GM21528 (cell line): ENCODE results near the gene SNUPN.
"Not testable (repeated sequence)": the region's sequence is repeated elsewhere in the genome, so short reads cannot be mapped to it uniquely, and the experiment has no call there.

ENCODE experiments used
- ATAC-seq: cut with Tn5 transposase; IDR thresholded peaks from one replicate; pipeline ENCODE4 v1.9.1; 2021; ENCODE audit warnings: mild to moderate bottlenecking, moderate library complexity; ENCODE audit not compliant: unreplicated experiment, low FRiP score

The SNUPN gene

GRCh38 chr15:75584121-75584520 is 41.4 kb downstream of the SNUPN start:
- ATAC-seq, result no peak

GRCh38 chr15:75583701-75584100 is 41.8 kb downstream of the SNUPN start:
- ATAC-seq, result no peak

GRCh38 chr15:75582943-75583342 is 42.6 kb downstream of the SNUPN start:
- ATAC-seq, result not testable (repeated sequence)

GRCh38 chr15:75578948-75579920 is 46.3 kb downstream of the SNUPN start, which contains the start of gene PTPN9:
TSS of gene PTPN9 (minus strand) at chr15:75579315. CDS start at chr15:75578776, 539 bp downstream.
- ATAC-seq, result no peak

- ATAC-seq, result no peak
Measured at GRCh38 chr15:75578173-75578947, 47.2 kb downstream of the SNUPN start.

- ATAC-seq, result no peak
Measured at GRCh38 chr15:75577401-75578172, 47.9 kb downstream of the SNUPN start.

GRCh38 chr15:75573648-75574384 is 51.7 kb downstream of the SNUPN start:
- no peak for ATAC-seq

- no peak for ATAC-seq
Measured at GRCh38 chr15:75570126-75570845, 55.2 kb downstream of the SNUPN start.

- no peak for ATAC-seq
Measured at GRCh38 chr15:75565062-75565970, 60.2 kb downstream of the SNUPN start.

GRCh38 chr15:75561888-75562287 is 63.6 kb downstream of the SNUPN start:
- no peak for ATAC-seq

GRCh38 chr15:75559360-75559759 is 66.2 kb downstream of the SNUPN start:
- not testable (repeated sequence) for ATAC-seq

GRCh38 chr15:75558955-75559354 is 66.6 kb downstream of the SNUPN start:
- not testable (repeated sequence) for ATAC-seq

GRCh38 chr15:75554717-75555116 is 70.8 kb downstream of the SNUPN start:
- no peak for ATAC-seq

- no peak for ATAC-seq
Measured at GRCh38 chr15:75553659-75554058, 71.9 kb downstream of the SNUPN start.

- no peak for ATAC-seq
Measured at GRCh38 chr15:75551091-75551490, 74.4 kb downstream of the SNUPN start.
